ENCODE results near the gene ANXA8. TPM values are rescaled to one million over a fixed set of nuclear protein-coding genes. Genes with fewer than 3 reads are reported as not detected.
"Not testable (repeated sequence)": the region's sequence is repeated elsewhere in the genome, so short reads cannot be mapped to it uniquely, and the experiment has no call there.

ANXA8 gene
- total RNA-seq, 1 donor from 2014 or later: not detected

GRCh38 chr10:47456079-47456785, 27.7 kb downstream of the ANXA8 start:
- Mint-ChIP-seq H3K27ac (no peak overlapping the region), H3K27me3 (peaks cover 18% of the 10 kb centered on the region), H3K36me3 (ENCODE audit: low read depth) (no peaks in the 10 kb centered on the region), H3K4me3 (no peak overlapping the region), H3K4me1 (peaks cover 2% of the 10 kb centered on the region), H3K9me3 (no peaks in the 10 kb centered on the region)
- DNase-seq: peak; percentile 37
- intact Hi-C loops (cut with micrococcal nuclease): no loop called here

DNA sequence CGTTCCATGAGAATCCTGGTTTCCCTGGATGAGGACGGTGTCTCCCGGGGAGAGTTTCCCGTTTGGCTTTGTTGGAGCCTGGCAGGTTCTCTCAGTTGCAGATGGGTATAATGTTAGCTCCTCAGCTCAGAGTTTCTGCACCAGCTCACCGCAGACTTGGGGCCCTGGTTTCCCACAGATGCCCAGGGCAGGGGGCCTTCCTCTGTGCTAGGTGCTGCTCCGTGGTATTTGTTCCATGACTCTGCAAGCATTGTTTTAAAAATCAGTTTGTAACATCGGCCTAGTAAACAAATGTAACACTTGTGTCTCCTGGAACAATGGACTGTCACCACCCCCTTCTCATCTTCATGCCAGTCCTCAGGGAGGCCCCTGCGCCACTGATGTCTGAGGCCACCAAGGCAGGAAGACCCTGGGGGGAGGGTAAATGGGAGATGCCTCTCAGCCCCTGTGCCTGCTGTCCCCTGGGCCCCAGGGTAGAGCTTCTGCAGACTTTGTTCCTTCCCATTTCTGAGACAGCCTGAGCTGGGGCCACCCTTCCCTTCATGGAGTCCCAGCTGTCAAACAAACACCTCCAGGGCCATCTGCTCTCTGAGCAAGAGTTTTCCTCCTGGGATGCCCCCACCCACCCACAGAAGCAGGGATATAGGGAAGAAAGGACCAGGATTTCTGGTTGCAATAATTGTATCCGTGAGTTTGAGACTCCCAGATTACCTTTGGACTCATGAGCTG, 28.4 kb downstream of the ANXA8 start:
- H3K27ac Mint-ChIP-seq; intact Hi-C loops (cut with micrococcal nuclease): not testable (repeated sequence)

GRCh38 chr10:47454780-47455058, 29.2 kb downstream of the ANXA8 start:
- Mint-ChIP-seq H3K27ac (no peak overlapping the region), H3K9me3 (no peaks in the 10 kb centered on the region), H3K4me1 (no peaks in the 10 kb centered on the region), H3K27me3 (peaks cover 13% of the 10 kb centered on the region), H3K4me3 (no peak overlapping the region), H3K36me3 (ENCODE audit: low read depth) (no peaks in the 10 kb centered on the region)
- intact Hi-C loops (cut with micrococcal nuclease): no loop called here
- DNase-seq: peak; percentile 37

More for the DNA sequence above, 28.4 kb downstream of the ANXA8 start:
- DNase-seq; H3K4me3 Mint-ChIP-seq; H3K4me1 Mint-ChIP-seq; H3K36me3 Mint-ChIP-seq (ENCODE audit: low read depth); H3K9me3 Mint-ChIP-seq: not testable (repeated sequence)
- peaks cover 15% of the 10 kb centered on the region for H3K27me3 Mint-ChIP-seq

DNA sequence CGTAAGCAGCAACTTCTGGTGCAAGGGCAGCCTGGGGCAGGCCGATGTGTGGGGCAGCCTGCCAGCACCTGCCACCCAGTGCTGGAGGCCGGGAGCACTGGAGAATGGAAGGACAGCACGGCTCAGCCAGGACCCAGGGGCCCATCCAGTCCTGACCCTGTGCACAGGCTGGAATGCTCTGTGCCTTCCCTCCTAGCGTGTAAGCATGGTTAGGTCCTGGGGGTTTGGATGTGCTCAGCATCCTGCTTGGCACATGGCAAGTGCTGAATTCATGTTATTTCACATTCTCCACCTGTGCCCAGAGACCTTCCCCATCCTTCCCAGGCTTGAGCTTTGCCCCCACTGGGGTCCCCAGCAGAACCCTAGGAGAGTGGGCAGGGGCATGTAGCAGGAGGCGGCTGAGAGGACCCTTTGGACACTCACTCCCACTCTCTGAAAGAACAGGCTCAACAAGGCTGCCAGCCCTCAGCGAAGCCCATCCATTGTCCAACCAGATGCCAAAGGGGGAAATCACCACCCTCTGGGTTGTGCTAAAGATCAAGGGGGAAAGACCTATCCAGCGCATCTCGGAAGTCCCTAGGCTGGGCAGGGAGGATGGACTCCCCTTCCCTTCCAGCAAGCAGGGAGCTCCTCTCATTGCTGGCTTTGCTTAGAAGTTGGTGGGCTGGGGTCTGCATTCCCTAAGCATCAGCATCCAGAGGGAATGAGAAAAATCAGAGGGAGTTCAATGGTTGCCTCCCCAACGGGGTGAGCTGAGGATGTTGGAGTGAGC, 29.7 kb downstream of the ANXA8 start:
- no peak for DNase-seq
- Mint-ChIP-seq H3K4me3 (no peak overlapping the region), H3K27ac (no peak overlapping the region), H3K4me1 (no peaks in the 10 kb centered on the region), H3K36me3 (ENCODE audit: low read depth) (no peaks in the 10 kb centered on the region), H3K9me3 (no peaks in the 10 kb centered on the region), H3K27me3 (peaks cover 11% of the 10 kb centered on the region)
- intact Hi-C loops (cut with micrococcal nuclease): no loop called here

GRCh38 chr10:47453141-47454007, 30.5 kb downstream of the ANXA8 start:
- H3K4me3 Mint-ChIP-seq: no peak overlapping the region
- no peaks in the 10 kb centered on the region for H3K36me3 Mint-ChIP-seq (ENCODE audit: low read depth)
- intact Hi-C loops (cut with micrococcal nuclease): no loop called here
- peaks cover 7% of the 10 kb centered on the region for H3K27me3 Mint-ChIP-seq
- peaks cover 2% of the 10 kb centered on the region for H3K4me1 Mint-ChIP-seq
- DNase-seq: no peak
- H3K27ac Mint-ChIP-seq: no peak overlapping the region
- H3K9me3 Mint-ChIP-seq: no peaks in the 10 kb centered on the region

- Mint-ChIP-seq H3K9me3 (no peaks in the 10 kb centered on the region), H3K36me3 (ENCODE audit: low read depth) (no peaks in the 10 kb centered on the region), H3K27ac (no peak overlapping the region), H3K27me3 (peaks cover 7% of the 10 kb centered on the region), H3K4me1 (peaks cover 2% of the 10 kb centered on the region), H3K4me3 (no peak overlapping the region)
- intact Hi-C loops (cut with micrococcal nuclease): no loop called here
- no peak for DNase-seq
These were observed 31.3 kb downstream of the ANXA8 start for GRCh38 chr10:47452495-47453140.

DNA sequence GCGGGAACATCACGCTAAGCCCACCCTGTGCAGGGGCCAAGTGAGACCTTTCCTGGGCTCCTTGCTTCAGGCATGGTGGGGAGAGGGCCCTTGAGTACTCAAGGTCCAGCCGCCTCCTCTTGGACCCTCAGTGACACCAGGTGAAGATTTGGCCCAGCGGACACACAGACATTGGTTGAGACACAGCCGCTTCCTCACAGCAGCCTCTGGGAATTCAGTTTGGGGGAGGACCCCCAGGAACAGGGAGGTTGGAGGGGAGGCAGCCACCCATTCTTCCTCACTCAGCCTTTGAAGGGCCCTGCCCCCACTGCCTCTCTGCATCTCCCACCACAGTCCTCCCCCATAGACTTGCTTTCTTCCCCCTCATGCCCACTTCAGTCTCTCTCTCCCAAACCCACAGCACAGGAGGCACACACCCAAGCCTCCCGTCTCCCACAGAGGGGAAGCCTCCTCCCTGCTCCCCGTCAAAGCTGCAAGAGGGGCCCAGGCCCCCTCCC, 31.9 kb downstream of the ANXA8 start:
- Mint-ChIP-seq H3K27ac (no peak overlapping the region), H3K27me3 (peaks cover 7% of the 10 kb centered on the region), H3K4me1 (peaks cover 2% of the 10 kb centered on the region), H3K9me3 (no peaks in the 10 kb centered on the region), H3K36me3 (ENCODE audit: low read depth) (no peaks in the 10 kb centered on the region), H3K4me3 (no peak overlapping the region)
- intact Hi-C loops (cut with micrococcal nuclease): no loop called here
- DNase-seq: no peak

DNA sequence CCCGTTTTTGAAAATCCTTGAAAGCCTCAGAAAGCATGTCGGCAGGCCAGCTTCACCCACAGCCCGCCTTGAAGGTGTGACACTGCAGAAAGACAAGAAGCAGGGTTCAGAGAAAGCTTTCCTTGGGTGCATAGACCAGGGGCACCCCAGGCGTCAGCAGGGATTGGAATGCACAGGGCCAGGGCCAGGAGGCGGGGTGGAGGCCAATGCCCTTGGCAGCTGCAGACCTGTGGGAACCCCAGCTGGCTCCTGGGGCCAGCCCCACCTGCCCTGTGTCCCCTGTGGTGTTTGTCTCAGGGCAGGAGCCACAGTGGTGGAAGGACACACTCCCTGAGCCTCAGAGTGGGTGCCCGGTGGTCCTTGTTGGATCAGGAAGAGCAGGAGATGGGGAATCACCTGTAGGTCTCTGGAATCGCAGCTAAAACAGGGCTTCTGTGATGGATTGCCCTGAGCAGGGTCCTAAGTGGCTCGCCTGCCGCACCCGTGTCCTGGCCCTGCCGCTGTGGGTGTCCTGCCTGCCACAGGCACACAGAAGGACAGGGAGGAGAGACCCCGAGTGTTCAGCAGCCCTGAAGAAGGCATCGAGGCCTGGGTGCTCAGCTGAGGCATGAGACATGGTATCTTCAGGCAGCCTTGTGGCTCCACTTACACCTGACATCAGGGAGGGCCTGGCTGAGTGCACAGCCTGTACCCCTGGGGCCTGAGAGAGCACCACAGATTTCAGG, 32.5 kb downstream of the ANXA8 start:
- no peak for DNase-seq
- no peak overlapping the region for H3K27ac Mint-ChIP-seq
- H3K36me3 Mint-ChIP-seq (ENCODE audit: low read depth): no peaks in the 10 kb centered on the region
- intact Hi-C loops (cut with micrococcal nuclease): no loop called here
- peaks cover 2% of the 10 kb centered on the region for H3K4me1 Mint-ChIP-seq
- H3K4me3 Mint-ChIP-seq: no peak overlapping the region
- peaks cover 7% of the 10 kb centered on the region for H3K27me3 Mint-ChIP-seq
- H3K9me3 Mint-ChIP-seq: no peaks in the 10 kb centered on the region

DNA sequence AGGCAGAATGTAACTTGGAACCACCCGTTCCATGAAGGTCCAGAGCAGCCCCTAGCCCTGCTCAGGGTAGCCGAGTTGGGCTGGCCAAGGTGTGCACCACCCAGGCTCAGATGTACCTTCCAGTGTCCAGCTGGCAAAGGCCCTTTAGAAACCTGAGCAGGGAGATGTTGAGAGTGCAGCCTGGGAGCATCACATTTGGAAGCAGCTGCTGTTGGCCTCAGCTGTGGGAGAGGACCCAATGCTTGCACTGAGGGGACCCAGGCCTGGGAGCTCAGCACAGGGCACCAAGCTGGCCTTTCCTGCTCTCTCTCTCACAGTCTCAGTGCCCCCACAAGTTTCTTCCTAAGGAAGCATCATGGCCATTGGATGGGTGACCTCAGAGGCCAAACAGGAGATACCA, 33.5 kb downstream of the ANXA8 start:
- intact Hi-C loops (cut with micrococcal nuclease): no loop called here
- Mint-ChIP-seq H3K4me3 (no peak overlapping the region), H3K27ac (no peak overlapping the region)

GRCh38 chr10:47449979-47450378, 33.9 kb downstream of the ANXA8 start:
- Mint-ChIP-seq H3K36me3 (ENCODE audit: low read depth) (no peaks in the 10 kb centered on the region), H3K4me3 (no peak overlapping the region), H3K27ac (no peak overlapping the region), H3K9me3 (peaks cover 6% of the 10 kb centered on the region), H3K4me1 (peaks cover 2% of the 10 kb centered on the region), H3K27me3 (peaks cover 4% of the 10 kb centered on the region)
- DNase-seq: no peak
- intact Hi-C loops (cut with micrococcal nuclease): no loop called here

More for the DNA sequence above, 33.5 kb downstream of the ANXA8 start:
- peaks cover 2% of the 10 kb centered on the region for H3K4me1 Mint-ChIP-seq
- peaks cover 2% of the 10 kb centered on the region for H3K9me3 Mint-ChIP-seq
- no peaks in the 10 kb centered on the region for H3K36me3 Mint-ChIP-seq (ENCODE audit: low read depth)
- peaks cover 7% of the 10 kb centered on the region for H3K27me3 Mint-ChIP-seq
- no peak for DNase-seq

DNA sequence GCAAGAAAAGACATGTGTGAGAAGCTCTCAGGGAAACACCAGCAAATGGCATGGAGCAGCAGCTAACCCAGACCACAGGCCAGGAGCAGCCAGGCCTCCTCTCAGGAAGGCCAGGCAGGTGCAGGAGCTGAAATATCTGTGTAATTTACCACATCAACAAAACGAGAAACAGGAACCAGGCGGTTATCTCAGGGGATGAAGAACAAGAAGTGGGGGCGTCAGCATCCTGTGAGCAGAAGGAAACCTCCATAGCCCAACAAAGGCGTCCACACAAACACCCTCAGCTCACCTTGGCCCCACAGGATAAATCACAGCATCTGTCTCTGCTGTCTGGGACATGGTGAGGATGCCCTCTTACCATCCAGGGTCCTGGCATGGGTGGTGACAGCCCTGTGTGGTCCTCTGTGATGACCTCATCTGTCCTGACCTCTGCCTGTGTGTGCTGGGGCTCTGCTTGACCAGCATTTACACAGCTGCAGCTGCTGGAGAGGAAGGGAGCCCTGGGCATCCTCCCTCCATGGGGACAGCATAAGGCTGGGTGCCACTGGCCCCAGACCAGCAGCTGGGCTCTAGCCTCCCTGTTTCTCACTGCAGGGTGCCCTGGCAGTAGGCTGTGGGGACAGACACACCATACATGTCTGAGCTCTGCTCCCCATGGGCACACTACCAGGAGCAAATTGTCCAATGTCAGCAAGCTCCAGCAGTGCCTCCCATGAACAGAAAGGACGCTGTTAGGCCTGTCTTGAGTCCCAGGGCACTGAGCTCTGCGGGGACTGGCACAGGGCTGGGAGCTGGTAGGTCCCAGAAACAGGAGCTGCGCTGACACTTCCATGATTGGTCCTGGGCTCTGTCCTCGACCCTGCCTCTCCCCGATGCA, 34.6 kb downstream of the ANXA8 start:
- intact Hi-C loops (cut with micrococcal nuclease): no loop called here
- Mint-ChIP-seq H3K27me3 (no peaks in the 10 kb centered on the region), H3K4me3 (no peak overlapping the region), H3K9me3 (peaks cover 6% of the 10 kb centered on the region), H3K36me3 (ENCODE audit: low read depth) (no peaks in the 10 kb centered on the region), H3K27ac (no peak overlapping the region), H3K4me1 (peaks cover 2% of the 10 kb centered on the region)
- DNase-seq: no peak

GRCh38 chr10:47447705-47448104, 36.2 kb downstream of the ANXA8 start:
- Mint-ChIP-seq H3K4me3 (no peak overlapping the region), H3K4me1 (peaks cover 2% of the 10 kb centered on the region), H3K27ac (no peak overlapping the region), H3K36me3 (ENCODE audit: low read depth) (no peaks in the 10 kb centered on the region), H3K9me3 (peaks cover 6% of the 10 kb centered on the region), H3K27me3 (no peaks in the 10 kb centered on the region)
- intact Hi-C loops (cut with micrococcal nuclease): no loop called here
- DNase-seq: no peak
